HEK293 (cell line): ENCODE data around the gene MAGEF1.

Source experiments
- CTCF ChIA-PET: fragments of 350-600 bp; formaldehyde crosslinking; extraction: SDS; loops from one replicate; lab custom pipeline; 2021; ENCODE audit warnings: antibody characterized with exemption; lab: Yijun Ruan, JAX
- POLR2A ChIA-PET: fragments of 300-600 bp; formaldehyde crosslinking; extraction: SDS; loops from one replicate; lab custom pipeline; 2020; ENCODE audit warnings: antibody characterized with exemption, inconsistent platforms; lab: Yijun Ruan, JAX
- H3K27ac ChIP-seq: fragments of 200-500 bp; sonication (Bioruptor generic); 2 replicates; pipeline ENCODE4 v1.5.1; 2014; ENCODE audit warnings: low read depth, low read length, control low read depth, inconsistent platforms; ENCODE audit errors: extremely low read depth
- H3K36me3 ChIP-seq, 2 experiments: fragments of 200-500 bp in 1 of 2; sonication (Bioruptor generic) in 1 of 2; 1 replicate in 1 of 2; 2 replicates in 1 of 2; pipeline ENCODE4 v1.5.1; 2014 to 2017; ENCODE audit warnings: inconsistent platforms in 2 of 2, low read length in 2 of 2; ENCODE audit not compliant: control insufficient read depth in 2 of 2, insufficient read depth in 1 of 2
- H3K4me1 ChIP-seq: fragments of 200-500 bp; sonication (Bioruptor generic); 2 replicates; pipeline ENCODE4 v1.5.1; 2014; ENCODE audit warnings: mild to moderate bottlenecking, low read length, inconsistent platforms; ENCODE audit not compliant: control insufficient read depth, insufficient read depth
- H3K4me3 ChIP-seq: 2 replicates; pipeline ENCODE4 v1.5.1; 2011; ENCODE audit warnings: low read depth, mild to moderate bottlenecking, control low read depth, low read length, moderate library complexity
- H3K9me3 ChIP-seq: fragments of 200-500 bp; sonication (Bioruptor generic); 2 replicates; pipeline ENCODE4 v1.5.1; 2014; ENCODE audit warnings: low read depth, low read length, inconsistent platforms; ENCODE audit not compliant: control insufficient read depth, insufficient read depth
- FEZF1 ChIP-seq: fragments of 450-650 bp; formaldehyde crosslinking; IDR thresholded peaks from 2 replicates; pipeline ENCODE4 v1.5.1; 2016; ENCODE audit warnings: missing biosample characterization, missing genetic modification characterization
- KLF9 ChIP-seq: fragments of 450-650 bp; formaldehyde crosslinking; IDR thresholded peaks from 2 replicates; pipeline ENCODE4 v1.5.1; 2016; ENCODE audit warnings: missing biosample characterization, missing genetic modification characterization, low read depth
- MEIS1 ChIP-seq: sonication (generic); formaldehyde crosslinking; IDR thresholded peaks from 2 replicates; pipeline ENCODE4 v1.8.1; 2022; ENCODE audit warnings: missing genetic modification reagents, mild to moderate bottlenecking, borderline replicate concordance
- ZBTB17 ChIP-seq: fragments of 450-650 bp; formaldehyde crosslinking; IDR thresholded peaks from 2 replicates; pipeline ENCODE4 v1.5.1; 2016; ENCODE audit warnings: missing biosample characterization, missing genetic modification characterization
- ZNF335 ChIP-seq: fragments of 450-650 bp; formaldehyde crosslinking; conservative IDR thresholded peaks from 2 replicates; pipeline ENCODE4 v1.5.1; 2016; ENCODE audit warnings: missing biosample characterization, missing genetic modification characterization
- ZNF366 ChIP-seq: fragments of 450-650 bp; formaldehyde crosslinking; conservative IDR thresholded peaks from 2 replicates; pipeline ENCODE4 v1.5.1; 2016; ENCODE audit warnings: missing biosample characterization, missing genetic modification characterization
- ZNF513 ChIP-seq: fragments of 450-650 bp; IDR thresholded peaks from 2 replicates; pipeline ENCODE4 v1.5.1; 2018; ENCODE audit warnings: missing biosample characterization, missing genetic modification characterization
- ZNF600 ChIP-seq: fragments of 450-650 bp; formaldehyde crosslinking; IDR thresholded peaks from 2 replicates; pipeline ENCODE4 v1.5.1; 2016; ENCODE audit warnings: missing biosample characterization, missing genetic modification characterization
- ZNF677 ChIP-seq: fragments of 450-650 bp; IDR thresholded peaks from 2 replicates; pipeline ENCODE4 v1.5.0; 2018; ENCODE audit warnings: missing biosample characterization, mild to moderate bottlenecking, missing genetic modification characterization, moderate library complexity
- ZNF777 ChIP-seq: fragments of 450-650 bp; formaldehyde crosslinking; IDR thresholded peaks from 2 replicates; pipeline ENCODE4 v1.5.1; 2017; ENCODE audit warnings: missing biosample characterization, missing genetic modification characterization, borderline replicate concordance
- ZNF791 ChIP-seq: fragments of 450-650 bp; formaldehyde crosslinking; IDR thresholded peaks from 2 replicates; pipeline ENCODE4 v1.5.1; 2016; ENCODE audit warnings: missing biosample characterization, missing genetic modification characterization
- ZNF843 ChIP-seq: fragments of 450-650 bp; formaldehyde crosslinking; IDR thresholded peaks from 2 replicates; pipeline ENCODE4 v1.5.1; 2016; ENCODE audit warnings: missing biosample characterization, missing genetic modification characterization
- ZSCAN4 ChIP-seq: fragments of 450-650 bp; formaldehyde crosslinking; IDR thresholded peaks from 2 replicates; pipeline ENCODE4 v1.5.1; 2017; ENCODE audit warnings: missing biosample characterization, missing genetic modification characterization
- TF ChIP-seq, protein P1 (sequence below): fragments of 450-650 bp; formaldehyde crosslinking; IDR thresholded peaks from 2 replicates; pipeline ENCODE4 v1.5.1; 2016; ENCODE audit warnings: missing biosample characterization, missing genetic modification characterization
- TF ChIP-seq, protein P2 (sequence below): fragments of 450-650 bp; formaldehyde crosslinking; IDR thresholded peaks from 2 replicates; pipeline ENCODE4 v1.5.1; 2016; ENCODE audit warnings: missing biosample characterization, missing genetic modification characterization

The MAGEF1 gene

GRCh38 chr3:184713040-184713355 is 1.1 kb upstream of the MAGEF1 start:
- POLR2A ChIA-PET = interaction anchor here (1.7 kb wide), 1 partner anchor 152 kb away, joined by 6 read pairs; the partner anchor contains the start of gene EPHB3
- Histone ChIP-seq H3K36me3 (peaks cover 5 to 20% of the 10 kb centered on the region in 2 experiments; a peak in 2 of 3 replicates), H3K27ac (no peak overlapping the region), H3K4me1 (peaks cover 9% of the 10 kb centered on the region), H3K9me3 (no peaks in the 10 kb centered on the region), H3K4me3 (no peak overlapping the region)
- TF ChIP-seq ZNF366 (tag by site-specific recombination) (peak; percentile 6; the same call in 1 of the 2 replicates), ZNF513 (tag by site-specific recombination) (no peak), ZSCAN4 (tag by site-specific recombination) (no peak)
- CTCF ChIA-PET = interaction anchor here (1.0 to 1.2 kb wide), 2 partner anchors 50 to 152 kb away, joined by 5 read pairs; partner anchors contain the start of gene EPHB3

GRCh38 chr3:184712248-184713039 is 580 bp upstream of the MAGEF1 start:
- 0 out of 2 replicates have a peak, but pooled peaks have one; percentile 5 for TF ChIP-seq FEZF1 (tag by site-specific recombination)
- TF ChIP-seq ZNF791 (tag by site-specific recombination) = no peak
- TF ChIP-seq ZNF366 (tag by site-specific recombination) = peak; percentile 79
- TF ChIP-seq, protein P1, sequence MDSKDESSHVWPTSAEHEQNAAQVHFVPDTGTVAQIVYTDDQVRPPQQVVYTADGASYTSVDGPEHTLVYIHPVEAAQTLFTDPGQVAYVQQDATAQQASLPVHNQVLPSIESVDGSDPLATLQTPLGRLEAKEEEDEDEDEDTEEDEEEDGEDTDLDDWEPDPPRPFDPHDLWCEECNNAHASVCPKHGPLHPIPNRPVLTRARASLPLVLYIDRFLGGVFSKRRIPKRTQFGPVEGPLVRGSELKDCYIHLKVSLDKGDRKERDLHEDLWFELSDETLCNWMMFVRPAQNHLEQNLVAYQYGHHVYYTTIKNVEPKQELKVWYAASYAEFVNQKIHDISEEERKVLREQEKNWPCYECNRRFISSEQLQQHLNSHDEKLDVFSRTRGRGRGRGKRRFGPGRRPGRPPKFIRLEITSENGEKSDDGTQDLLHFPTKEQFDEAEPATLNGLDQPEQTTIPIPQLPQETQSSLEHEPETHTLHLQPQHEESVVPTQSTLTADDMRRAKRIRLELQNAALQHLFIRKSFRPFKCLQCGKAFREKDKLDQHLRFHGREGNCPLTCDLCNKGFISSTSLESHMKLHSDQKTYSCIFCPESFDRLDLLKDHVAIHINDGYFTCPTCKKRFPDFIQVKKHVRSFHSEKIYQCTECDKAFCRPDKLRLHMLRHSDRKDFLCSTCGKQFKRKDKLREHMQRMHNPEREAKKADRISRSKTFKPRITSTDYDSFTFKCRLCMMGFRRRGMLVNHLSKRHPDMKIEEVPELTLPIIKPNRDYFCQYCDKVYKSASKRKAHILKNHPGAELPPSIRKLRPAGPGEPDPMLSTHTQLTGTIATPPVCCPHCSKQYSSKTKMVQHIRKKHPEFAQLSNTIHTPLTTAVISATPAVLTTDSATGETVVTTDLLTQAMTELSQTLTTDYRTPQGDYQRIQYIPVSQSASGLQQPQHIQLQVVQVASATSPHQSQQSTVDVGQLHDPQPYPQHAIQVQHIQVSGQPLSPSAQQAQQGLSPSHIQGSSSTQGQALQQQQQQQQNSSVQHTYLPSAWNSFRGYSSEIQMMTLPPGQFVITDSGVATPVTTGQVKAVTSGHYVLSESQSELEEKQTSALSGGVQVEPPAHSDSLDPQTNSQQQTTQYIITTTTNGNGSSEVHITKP (tag by site-specific recombination) = 0 out of 2 replicates have a peak, but pooled peaks have one; percentile 5
- 0 out of 2 replicates have a peak, but pooled peaks have one; percentile 20 for TF ChIP-seq ZNF777 (tag by site-specific recombination)
- TF ChIP-seq ZNF335 (tag by site-specific recombination) = peak; percentile 73
- TF ChIP-seq ZNF843 = no peak
- peak; percentile 41; the same call in 1 of the 2 replicates for TF ChIP-seq ZBTB17 (tag by site-specific recombination)
- no peak for TF ChIP-seq MEIS1
- no peak for TF ChIP-seq ZNF677 (tag by site-specific recombination)
- no peak for TF ChIP-seq KLF9 (tag by site-specific recombination)
- TF ChIP-seq, protein P2, sequence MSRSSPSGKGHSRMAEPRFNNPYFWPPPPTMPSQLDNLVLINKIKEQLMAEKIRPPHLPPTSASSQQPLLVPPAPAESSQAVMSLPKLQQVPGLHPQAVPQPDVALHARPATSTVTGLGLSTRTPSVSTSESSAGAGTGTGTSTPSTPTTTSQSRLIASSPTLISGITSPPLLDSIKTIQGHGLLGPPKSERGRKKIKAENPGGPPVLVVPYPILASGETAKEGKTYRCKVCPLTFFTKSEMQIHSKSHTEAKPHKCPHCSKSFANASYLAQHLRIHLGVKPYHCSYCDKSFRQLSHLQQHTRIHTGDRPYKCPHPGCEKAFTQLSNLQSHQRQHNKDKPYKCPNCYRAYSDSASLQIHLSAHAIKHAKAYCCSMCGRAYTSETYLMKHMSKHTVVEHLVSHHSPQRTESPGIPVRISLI (tag by site-specific recombination) = peak; percentile 33; the same call in 1 of the 2 replicates
- TF ChIP-seq ZSCAN4 (tag by site-specific recombination) = peak; percentile 70
- TF ChIP-seq ZNF600 (tag by site-specific recombination) = peak; percentile 40; the same call in 1 of the 2 replicates
- peaks cover 9% of the 10 kb centered on the region for H3K4me1 ChIP-seq
- peak overlapping the region; percentile 98 for H3K4me3 ChIP-seq
- peaks cover 5 to 26% of the 10 kb centered on the region in 2 experiments; a peak in 2 of 3 replicates for H3K36me3 ChIP-seq
- no peak overlapping the region for H3K27ac ChIP-seq
- ChIA-PET CTCF (interaction anchor here (0.6 to 1.2 kb wide), 3 partner anchors 15 to 151 kb away, joined by 4 to 5 read pairs (median 5); partner anchors contain the start of gene EPHB3), POLR2A (interaction anchor here (0.5 to 1.7 kb wide), 5 partner anchors 16 to 347 kb away, joined by 3 to 16 read pairs (median 5); partner anchors contain the start of gene EPHB3)
- no peaks in the 10 kb centered on the region for H3K9me3 ChIP-seq
